ENCODE data around the gene ATP6V0A4.

DNA sequence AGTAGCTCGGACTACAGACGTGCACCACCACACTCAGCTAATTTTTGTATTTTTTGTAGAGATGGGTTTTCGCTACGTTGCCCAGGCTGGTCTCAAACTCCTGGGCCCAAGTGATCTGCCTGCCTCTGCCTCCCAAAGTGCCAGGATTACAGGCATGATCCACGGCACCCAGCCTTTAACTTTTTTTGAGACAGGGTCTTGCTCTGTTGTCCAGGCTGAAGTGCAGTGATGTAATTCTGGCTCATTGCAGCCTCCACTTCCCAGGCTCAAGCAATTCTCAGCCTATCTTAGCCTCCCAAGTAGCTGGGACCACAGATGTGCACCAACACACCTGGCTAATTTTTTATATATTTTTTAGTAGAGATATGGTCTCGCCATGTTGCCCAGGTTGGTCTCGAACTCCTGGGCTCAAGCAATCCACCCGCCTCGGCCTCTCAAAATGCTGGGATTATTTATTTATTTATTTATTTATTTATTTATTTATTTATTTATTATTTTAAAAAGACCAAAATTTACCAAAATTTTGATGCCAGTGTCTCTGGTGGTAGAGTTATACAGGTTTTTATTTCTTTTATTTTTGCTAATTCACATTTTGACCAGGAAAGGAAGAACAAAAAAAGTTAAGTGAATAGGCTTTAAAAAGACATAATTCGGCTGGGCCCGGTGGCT lies 25.0 kb upstream of the ATP6V0A4 start:
- TF ChIP-seq, protein P1, sequence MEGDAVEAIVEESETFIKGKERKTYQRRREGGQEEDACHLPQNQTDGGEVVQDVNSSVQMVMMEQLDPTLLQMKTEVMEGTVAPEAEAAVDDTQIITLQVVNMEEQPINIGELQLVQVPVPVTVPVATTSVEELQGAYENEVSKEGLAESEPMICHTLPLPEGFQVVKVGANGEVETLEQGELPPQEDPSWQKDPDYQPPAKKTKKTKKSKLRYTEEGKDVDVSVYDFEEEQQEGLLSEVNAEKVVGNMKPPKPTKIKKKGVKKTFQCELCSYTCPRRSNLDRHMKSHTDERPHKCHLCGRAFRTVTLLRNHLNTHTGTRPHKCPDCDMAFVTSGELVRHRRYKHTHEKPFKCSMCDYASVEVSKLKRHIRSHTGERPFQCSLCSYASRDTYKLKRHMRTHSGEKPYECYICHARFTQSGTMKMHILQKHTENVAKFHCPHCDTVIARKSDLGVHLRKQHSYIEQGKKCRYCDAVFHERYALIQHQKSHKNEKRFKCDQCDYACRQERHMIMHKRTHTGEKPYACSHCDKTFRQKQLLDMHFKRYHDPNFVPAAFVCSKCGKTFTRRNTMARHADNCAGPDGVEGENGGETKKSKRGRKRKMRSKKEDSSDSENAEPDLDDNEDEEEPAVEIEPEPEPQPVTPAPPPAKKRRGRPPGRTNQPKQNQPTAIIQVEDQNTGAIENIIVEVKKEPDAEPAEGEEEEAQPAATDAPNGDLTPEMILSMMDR (conservative IDR thresholded peaks at IDR 0.05), result no peak
- TF ChIP-seq EZH2 (IDR thresholded peaks at IDR 0.05; ENCODE audit: low read depth), result no peak
